ENCODE results near the gene GAA. TPM values are rescaled to one million over a fixed set of nuclear protein-coding genes. Genes with fewer than 3 reads are reported as not detected.
A peak's percentile ranks its signal among the peaks of the same experiment; 100 is the strongest.

GAA gene
- total and polyA plus RNA-seq, 2 of the 13 experiments (the other 11 are each of a cell fraction or from before 2014, with no cell fraction given) = 21.6 to 36.4 TPM

DNA sequence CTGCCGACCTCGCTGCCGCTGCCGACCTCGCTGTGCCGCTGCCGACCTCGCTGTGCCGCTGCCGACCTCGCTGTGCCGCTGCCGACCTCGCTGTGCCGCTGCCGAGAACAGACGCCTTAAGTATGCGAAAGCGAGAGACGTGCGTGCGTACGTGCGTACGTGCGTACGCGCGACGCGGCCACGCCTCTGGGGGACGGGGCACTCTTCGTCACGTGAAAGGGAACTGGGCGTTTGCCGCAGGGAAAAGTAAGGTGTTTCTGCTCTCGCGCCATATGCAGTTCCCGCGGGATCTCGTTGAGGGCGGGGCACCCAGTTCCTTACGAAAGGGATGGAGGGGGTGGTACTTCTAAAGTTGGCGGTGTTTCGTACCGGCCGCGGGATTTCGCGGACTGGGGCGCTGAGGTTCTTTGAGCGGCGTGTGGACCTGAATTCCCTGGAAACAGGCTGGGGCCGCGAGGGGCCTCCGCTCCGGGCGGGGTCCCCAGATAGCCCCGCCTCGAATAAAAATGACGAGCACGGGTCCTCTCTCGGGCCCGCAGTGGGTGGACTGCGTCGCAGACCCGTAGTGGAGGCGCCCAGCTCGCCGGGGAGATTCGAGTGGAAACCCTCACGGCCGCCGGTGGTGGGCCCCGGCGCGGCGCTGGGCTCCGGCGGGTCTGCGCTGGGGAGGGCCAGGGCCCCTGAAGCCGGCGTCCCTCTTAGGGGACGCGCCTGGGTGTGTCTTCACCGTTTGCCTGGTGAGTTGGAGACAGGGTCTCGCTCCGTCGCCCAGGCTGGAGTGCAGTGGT, 45.8 kb downstream of the GAA start, which contains the start of gene EIF4A3 (continued):
- TF ChIP-seq ZNF652 (CRISPR knock-in tag; IDR thresholded peaks at IDR 0.05; ENCODE audit: borderline replicate concordance, low read depth) = 0 out of 2 replicates have a peak, but pooled peaks have one; percentile 12
- TF ChIP-seq ZNF224 (CRISPR knock-in tag; IDR thresholded peaks at IDR 0.05) = peak; percentile 83; the same call in 1 of the 2 replicates
- TF ChIP-seq MEF2D (CRISPR knock-in tag; IDR thresholded peaks at IDR 0.05) = peak; percentile 88
- TF ChIP-seq ZNF451 (CRISPR knock-in tag; IDR thresholded peaks at IDR 0.05) = peak; percentile 99
- TF ChIP-seq, protein P1, sequence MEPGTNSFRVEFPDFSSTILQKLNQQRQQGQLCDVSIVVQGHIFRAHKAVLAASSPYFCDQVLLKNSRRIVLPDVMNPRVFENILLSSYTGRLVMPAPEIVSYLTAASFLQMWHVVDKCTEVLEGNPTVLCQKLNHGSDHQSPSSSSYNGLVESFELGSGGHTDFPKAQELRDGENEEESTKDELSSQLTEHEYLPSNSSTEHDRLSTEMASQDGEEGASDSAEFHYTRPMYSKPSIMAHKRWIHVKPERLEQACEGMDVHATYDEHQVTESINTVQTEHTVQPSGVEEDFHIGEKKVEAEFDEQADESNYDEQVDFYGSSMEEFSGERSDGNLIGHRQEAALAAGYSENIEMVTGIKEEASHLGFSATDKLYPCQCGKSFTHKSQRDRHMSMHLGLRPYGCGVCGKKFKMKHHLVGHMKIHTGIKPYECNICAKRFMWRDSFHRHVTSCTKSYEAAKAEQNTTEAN (CRISPR knock-in tag; conservative IDR thresholded peaks at IDR 0.05) = peak; percentile 70; the same call in 1 of the 2 replicates
- TF ChIP-seq, protein P2, sequence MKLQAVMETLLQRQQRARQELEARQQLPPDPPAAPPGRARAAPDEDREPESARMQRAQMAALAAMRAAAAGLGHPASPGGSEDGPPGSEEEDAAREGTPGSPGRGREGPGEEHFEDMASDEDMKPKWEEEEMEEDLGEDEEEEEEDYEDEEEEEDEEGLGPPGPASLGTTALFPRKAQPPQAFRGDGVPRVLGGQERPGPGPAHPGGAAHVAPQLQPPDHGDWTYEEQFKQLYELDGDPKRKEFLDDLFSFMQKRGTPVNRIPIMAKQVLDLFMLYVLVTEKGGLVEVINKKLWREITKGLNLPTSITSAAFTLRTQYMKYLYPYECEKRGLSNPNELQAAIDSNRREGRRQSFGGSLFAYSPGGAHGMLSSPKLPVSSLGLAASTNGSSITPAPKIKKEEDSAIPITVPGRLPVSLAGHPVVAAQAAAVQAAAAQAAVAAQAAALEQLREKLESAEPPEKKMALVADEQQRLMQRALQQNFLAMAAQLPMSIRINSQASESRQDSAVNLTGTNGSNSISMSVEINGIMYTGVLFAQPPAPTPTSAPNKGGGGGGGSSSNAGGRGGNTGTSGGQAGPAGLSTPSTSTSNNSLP (IDR thresholded peaks at IDR 0.05; ENCODE audit: low read depth, low read length) = no peak
- TF ChIP-seq ZNF496 (CRISPR knock-in tag; IDR thresholded peaks at IDR 0.05; ENCODE audit: insufficient replicate concordance) = no peak
- TF ChIP-seq CAMTA2 (CRISPR knock-in tag; IDR thresholded peaks at IDR 0.05; ENCODE audit: borderline replicate concordance) = no peak; the same call in 1 of the 2 replicates
- TF ChIP-seq ZNF430 (CRISPR knock-in tag; IDR thresholded peaks at IDR 0.05) = peak; percentile 72; the same call in 1 of the 2 replicates
- TF ChIP-seq, protein P3, sequence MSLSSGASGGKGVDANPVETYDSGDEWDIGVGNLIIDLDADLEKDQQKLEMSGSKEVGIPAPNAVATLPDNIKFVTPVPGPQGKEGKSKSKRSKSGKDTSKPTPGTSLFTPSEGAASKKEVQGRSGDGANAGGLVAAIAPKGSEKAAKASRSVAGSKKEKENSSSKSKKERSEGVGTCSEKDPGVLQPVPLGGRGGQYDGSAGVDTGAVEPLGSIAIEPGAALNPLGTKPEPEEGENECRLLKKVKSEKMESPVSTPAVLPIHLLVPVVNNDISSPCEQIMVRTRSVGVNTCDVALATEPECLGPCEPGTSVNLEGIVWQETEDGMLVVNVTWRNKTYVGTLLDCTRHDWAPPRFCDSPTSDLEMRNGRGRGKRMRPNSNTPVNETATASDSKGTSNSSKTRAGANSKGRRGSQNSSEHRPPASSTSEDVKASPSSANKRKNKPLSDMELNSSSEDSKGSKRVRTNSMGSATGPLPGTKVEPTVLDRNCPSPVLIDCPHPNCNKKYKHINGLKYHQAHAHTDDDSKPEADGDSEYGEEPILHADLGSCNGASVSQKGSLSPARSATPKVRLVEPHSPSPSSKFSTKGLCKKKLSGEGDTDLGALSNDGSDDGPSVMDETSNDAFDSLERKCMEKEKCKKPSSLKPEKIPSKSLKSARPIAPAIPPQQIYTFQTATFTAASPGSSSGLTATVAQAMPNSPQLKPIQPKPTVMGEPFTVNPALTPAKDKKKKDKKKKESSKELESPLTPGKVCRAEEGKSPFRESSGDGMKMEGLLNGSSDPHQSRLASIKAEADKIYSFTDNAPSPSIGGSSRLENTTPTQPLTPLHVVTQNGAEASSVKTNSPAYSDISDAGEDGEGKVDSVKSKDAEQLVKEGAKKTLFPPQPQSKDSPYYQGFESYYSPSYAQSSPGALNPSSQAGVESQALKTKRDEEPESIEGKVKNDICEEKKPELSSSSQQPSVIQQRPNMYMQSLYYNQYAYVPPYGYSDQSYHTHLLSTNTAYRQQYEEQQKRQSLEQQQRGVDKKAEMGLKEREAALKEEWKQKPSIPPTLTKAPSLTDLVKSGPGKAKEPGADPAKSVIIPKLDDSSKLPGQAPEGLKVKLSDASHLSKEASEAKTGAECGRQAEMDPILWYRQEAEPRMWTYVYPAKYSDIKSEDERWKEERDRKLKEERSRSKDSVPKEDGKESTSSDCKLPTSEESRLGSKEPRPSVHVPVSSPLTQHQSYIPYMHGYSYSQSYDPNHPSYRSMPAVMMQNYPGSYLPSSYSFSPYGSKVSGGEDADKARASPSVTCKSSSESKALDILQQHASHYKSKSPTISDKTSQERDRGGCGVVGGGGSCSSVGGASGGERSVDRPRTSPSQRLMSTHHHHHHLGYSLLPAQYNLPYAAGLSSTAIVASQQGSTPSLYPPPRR (CRISPR knock-in tag; IDR thresholded peaks at IDR 0.05; ENCODE audit: borderline replicate concordance) = peak; percentile 78
- peak; percentile 89; the same call in 1 of the 2 replicates for TF ChIP-seq FOXK1 (CRISPR knock-in tag; IDR thresholded peaks at IDR 0.05; ENCODE audit: borderline replicate concordance, low read depth)
- no peak for TF ChIP-seq SYNCRIP (IDR thresholded peaks at IDR 0.05; ENCODE audit: insufficient read depth, low read depth, low read length)
- TF ChIP-seq, protein P4, sequence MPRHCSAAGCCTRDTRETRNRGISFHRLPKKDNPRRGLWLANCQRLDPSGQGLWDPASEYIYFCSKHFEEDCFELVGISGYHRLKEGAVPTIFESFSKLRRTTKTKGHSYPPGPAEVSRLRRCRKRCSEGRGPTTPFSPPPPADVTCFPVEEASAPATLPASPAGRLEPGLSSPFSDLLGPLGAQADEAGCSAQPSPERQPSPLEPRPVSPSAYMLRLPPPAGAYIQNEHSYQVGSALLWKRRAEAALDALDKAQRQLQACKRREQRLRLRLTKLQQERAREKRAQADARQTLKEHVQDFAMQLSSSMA (CRISPR knock-in tag; IDR thresholded peaks at IDR 0.05) = no peak; the same call in 1 of the 2 replicates
- no peak for TF ChIP-seq U2AF2 (IDR thresholded peaks at IDR 0.05; ENCODE audit: low read depth, low read length)
- peak; percentile 97; the same call in 1 of the 2 replicates for TF ChIP-seq ATF7-NPFF (CRISPR knock-in tag; IDR thresholded peaks at IDR 0.05; ENCODE audit: low read depth)
- TF ChIP-seq, protein P5, sequence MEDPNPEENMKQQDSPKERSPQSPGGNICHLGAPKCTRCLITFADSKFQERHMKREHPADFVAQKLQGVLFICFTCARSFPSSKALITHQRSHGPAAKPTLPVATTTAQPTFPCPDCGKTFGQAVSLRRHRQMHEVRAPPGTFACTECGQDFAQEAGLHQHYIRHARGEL (CRISPR knock-in tag; IDR thresholded peaks at IDR 0.05) = no peak
- peak; percentile 70 for TF ChIP-seq PHF21A (CRISPR knock-in tag; IDR thresholded peaks at IDR 0.05)
- TF ChIP-seq MIER2 (CRISPR knock-in tag; IDR thresholded peaks at IDR 0.05) = no peak
- TF ChIP-seq ZNF232 (CRISPR knock-in tag; IDR thresholded peaks at IDR 0.05; ENCODE audit: borderline replicate concordance) = peak; percentile 81
- TF ChIP-seq ZNF180 (CRISPR knock-in tag; IDR thresholded peaks at IDR 0.05; ENCODE audit: borderline replicate concordance, low read depth) = peak; percentile 79; the same call in 1 of the 2 replicates

Data from HepG2 (cell line).